HG03469 (cell line): ENCODE measurements around the gene SLC25A36.
"Not testable (repeated sequence)": the region's sequence is repeated elsewhere in the genome, so short reads cannot be mapped to it uniquely, and the experiment has no call there.

ENCODE experiments used
- ATAC-seq: cut with Tn5 transposase; IDR thresholded peaks from one replicate; pipeline ENCODE4 v1.9.1; 2021; ENCODE audit warnings: mild to moderate bottlenecking, moderate library complexity, moderate number of reproducible peaks; ENCODE audit not compliant: unreplicated experiment

The SLC25A36 gene

GRCh38 chr3:140994316-140994715 lies 52.7 kb downstream of the SLC25A36 start:
- ATAC-seq, result no peak

GRCh38 chr3:140994861-140995260 lies 53.2 kb downstream of the SLC25A36 start:
- not testable (repeated sequence) for ATAC-seq

GRCh38 chr3:140995881-140996280 lies 54.2 kb downstream of the SLC25A36 start:
- no peak for ATAC-seq

- peak; percentile 56 for ATAC-seq
These were observed 58.5 kb downstream of the SLC25A36 start for GRCh38 chr3:141000027-141000663.

- ATAC-seq, result no peak
These were observed 59.0 kb downstream of the SLC25A36 start for GRCh38 chr3:141000686-141001085.

- no peak for ATAC-seq
These were observed 64.7 kb downstream of the SLC25A36 start for GRCh38 chr3:141006344-141006743.

- no peak for ATAC-seq
These were observed 67.9 kb downstream of the SLC25A36 start for GRCh38 chr3:141009496-141009895.

- no peak for ATAC-seq
These were observed 69.8 kb downstream of the SLC25A36 start for GRCh38 chr3:141011232-141011996.

- no peak for ATAC-seq
These were observed 70.3 kb downstream of the SLC25A36 start for GRCh38 chr3:141011997-141012262.

GRCh38 chr3:141012571-141012970 lies 70.9 kb downstream of the SLC25A36 start:
- ATAC-seq, result no peak

- no peak for ATAC-seq
These were observed 73.8 kb downstream of the SLC25A36 start for GRCh38 chr3:141015481-141015880.

GRCh38 chr3:141017366-141018322 lies 76.0 kb downstream of the SLC25A36 start:
- not testable (repeated sequence) for ATAC-seq

GRCh38 chr3:141019244-141019643 lies 77.6 kb downstream of the SLC25A36 start:
- ATAC-seq, result no peak

GRCh38 chr3:141020143-141020830 lies 78.7 kb downstream of the SLC25A36 start:
- no peak for ATAC-seq

- no peak for ATAC-seq
These were observed 79.6 kb downstream of the SLC25A36 start for GRCh38 chr3:141021261-141021660.
